Endometrial microvascular endothelial cells (primary cell): Measurements from ENCODE around the gene ATP8A1. TPM values are rescaled to one million over a fixed set of nuclear protein-coding genes. Genes with fewer than 3 reads are reported as not detected.

Experiments used
- in situ Hi-C: cut with HindIII; loops from 2 replicates; pipeline ENCODE4 v1.10.0; 2017; ENCODE audit warnings: low sequenced_read_pairs, low pct_unique_long_range_greater_than_20kb; ENCODE audit errors: inconsistent ontology term
- total RNA-seq: library from RNA; depleted of rRNA; stranded (reverse); fragments of >200 nt; gene quantifications from one replicate; pipeline ENCODE4 v1.2.3, GENCODE V29; 2015; ENCODE audit errors: inconsistent ontology term

The ATP8A1 gene
- total RNA-seq, 1 donor from 2014 or later: 0.37 TPM

GRCh38 chr4:42543126-42543525 is 113.8 kb downstream of the ATP8A1 start:
- in situ Hi-C loops: no loop called here

- in situ Hi-C loops: no loop called here
These were observed 115.3 kb downstream of the ATP8A1 start for GRCh38 chr4:42541647-42542046.

GRCh38 chr4:42533042-42533441 is 123.9 kb downstream of the ATP8A1 start:
- in situ Hi-C loops: no loop called here

DNA sequence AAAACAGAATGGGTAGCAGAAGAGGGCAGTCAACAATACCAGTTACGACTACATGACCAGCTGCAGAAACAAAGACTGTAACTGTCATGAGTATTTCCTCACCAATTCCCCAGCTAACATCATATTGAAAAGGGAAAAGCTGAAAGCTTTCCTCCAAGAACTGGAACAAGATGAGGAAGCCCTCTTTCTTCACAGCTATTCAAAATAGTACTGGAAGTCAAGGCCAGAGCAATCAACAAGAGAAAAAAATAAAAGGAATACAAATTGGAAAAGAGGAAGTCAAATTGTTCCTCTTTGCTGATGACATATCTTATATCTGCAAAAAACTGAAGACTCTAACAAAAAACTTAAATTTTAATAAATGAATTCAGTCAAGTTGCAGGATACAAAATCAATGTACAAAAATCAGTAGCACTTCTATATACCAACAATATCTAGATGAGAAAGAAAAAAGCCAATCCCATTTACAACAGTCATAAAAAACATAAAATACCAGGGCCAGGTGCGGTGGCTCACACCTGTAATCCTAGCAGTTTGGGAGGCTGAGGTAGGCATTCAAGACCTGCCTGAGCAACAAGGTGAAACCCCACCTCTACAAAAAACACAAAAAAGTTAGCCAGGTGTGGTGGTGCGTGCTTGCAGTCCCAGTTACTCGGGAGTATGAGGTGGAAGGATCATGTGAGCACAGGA is 125.4 kb downstream of the ATP8A1 start:
- in situ Hi-C loops: no loop called here

- in situ Hi-C loops: no loop called here
These were observed 133.7 kb downstream of the ATP8A1 start for GRCh38 chr4:42523066-42523718.

DNA sequence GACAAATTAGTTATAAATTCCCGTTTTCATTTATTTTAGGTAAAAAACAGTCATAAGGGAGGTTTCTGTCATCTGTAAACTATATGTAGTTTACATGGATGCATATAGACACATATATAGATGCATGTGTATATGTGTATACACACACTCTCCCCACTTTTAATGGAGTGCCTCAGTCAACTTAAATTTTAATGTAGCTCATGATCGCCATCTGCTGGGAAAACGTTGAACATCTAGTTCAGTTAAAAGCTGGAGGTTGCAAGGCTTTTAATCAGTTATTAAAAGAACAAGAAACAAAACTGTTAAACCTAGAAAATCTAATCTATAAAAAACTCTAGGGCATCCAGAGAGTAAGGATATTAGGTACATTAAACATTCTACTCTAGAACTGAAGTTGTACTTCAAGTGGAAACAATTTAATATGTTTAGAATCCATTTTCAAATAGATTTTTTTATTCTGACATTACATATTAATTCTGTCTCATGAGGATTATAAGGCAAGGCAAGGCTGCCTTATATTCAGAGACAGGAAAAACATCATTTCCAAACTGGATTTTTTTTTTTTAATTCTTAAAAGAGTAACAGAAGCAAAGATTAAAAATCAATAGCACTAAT is 137.0 kb downstream of the ATP8A1 start:
- in situ Hi-C loops: no loop called here

GRCh38 chr4:42515156-42515884 is 141.6 kb downstream of the ATP8A1 start:
- in situ Hi-C loops: no loop called here

- in situ Hi-C loops: no loop called here
These were observed 143.0 kb downstream of the ATP8A1 start for GRCh38 chr4:42513748-42514492.

- in situ Hi-C loops: no loop called here
These were observed 144.7 kb downstream of the ATP8A1 start for GRCh38 chr4:42512226-42512625.

- in situ Hi-C loops: no loop called here
These were observed 146.7 kb downstream of the ATP8A1 start for GRCh38 chr4:42510225-42510624.

- in situ Hi-C loops: no loop called here
These were observed 155.1 kb downstream of the ATP8A1 start for GRCh38 chr4:42501624-42502401.

- in situ Hi-C loops: no loop called here
These were observed 158.9 kb downstream of the ATP8A1 start for GRCh38 chr4:42498040-42498439.

DNA sequence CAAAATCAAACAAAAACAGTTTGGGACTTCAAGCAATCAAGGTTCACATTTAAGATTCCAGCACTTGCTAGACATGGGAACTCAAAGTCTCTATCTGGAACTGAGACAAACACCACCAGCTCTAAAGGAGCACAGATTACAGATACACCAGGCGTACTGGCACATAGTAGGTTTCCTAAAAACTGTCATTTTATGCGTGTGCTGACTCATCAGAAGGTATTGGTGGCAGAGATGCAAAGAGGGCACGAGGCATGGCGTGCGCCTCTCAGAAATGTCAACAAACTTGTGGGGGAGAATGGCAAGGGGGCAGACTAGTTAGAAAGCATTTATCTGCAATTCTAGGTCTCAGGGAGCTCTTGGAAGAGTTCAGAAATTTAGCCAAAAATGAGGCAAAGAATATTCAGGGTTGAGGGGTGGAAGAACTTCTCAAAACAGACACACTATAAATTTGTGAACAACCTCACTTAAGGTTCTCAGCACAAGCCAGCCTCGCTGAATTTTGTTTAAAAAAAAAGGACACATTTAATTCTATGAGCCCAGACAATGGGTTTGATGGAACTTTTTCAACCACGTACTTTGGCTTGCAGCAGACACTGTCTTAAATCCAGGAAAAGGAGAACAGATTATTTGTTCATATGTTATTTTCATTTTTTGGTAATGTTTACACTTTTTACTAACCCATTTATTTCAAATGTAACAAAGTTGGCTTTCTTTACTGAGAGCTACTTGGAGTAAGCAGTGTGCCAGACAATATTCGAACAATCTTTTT is 159.6 kb downstream of the ATP8A1 start:
- in situ Hi-C loops: no loop called here

DNA sequence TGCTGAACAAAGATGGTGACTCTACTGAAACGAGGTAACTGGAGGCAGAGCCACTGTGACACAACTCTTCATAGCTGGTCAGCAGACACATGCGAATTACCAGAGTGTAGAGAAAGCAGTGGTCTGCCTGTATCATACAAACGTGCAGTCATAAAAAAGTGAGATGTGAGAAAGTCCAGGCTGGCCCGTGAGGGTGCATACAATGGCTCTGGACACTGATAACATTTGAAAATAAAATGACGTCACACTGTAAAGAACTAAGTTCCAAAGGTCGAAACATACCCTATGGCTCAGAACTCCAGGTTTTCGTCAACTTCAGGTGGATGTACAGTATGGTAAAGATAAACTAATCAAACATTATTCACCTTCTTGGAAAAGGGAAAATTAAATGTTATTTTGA is 163.9 kb downstream of the ATP8A1 start:
- in situ Hi-C loops: no loop called here

GRCh38 chr4:42490015-42490414 is 166.9 kb downstream of the ATP8A1 start:
- in situ Hi-C loops: no loop called here

GRCh38 chr4:42489095-42489494 is 167.8 kb downstream of the ATP8A1 start:
- in situ Hi-C loops: no loop called here

DNA sequence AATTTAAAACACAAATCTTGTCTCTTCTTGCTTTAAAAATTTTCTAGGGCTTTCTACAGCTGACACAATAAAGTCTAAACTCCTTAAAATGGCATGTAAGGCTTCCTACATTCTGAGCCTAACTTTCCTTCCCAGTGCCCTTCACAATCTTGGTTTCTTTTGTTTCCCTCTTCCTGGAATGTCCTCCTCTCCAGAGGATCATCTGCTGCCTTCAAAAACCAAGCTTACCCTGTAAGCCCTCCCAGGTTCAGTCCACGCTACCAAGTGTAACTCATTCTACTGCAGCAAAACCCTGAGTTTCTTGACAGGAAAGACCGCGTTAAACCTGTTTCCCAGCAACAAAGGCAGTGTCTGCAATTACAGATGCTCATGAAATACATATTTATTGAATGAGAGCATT is 168.4 kb downstream of the ATP8A1 start:
- in situ Hi-C loops: no loop called here

GRCh38 chr4:42488114-42488513 is 168.8 kb downstream of the ATP8A1 start:
- in situ Hi-C loops: no loop called here
